Astrocyte of the spinal cord (primary cell): ENCODE data around the gene RELCH.
"Not testable (repeated sequence)": the region's sequence is repeated elsewhere in the genome, so short reads cannot be mapped to it uniquely, and the experiment has no call there.

Experiments
- DNase-seq: peaks from one replicate; pipeline ENCODE4 v3.0.0; 2011; ENCODE audit warnings: low read depth, low spot score
- H3K4me3 ChIP-seq: 2 replicates; pipeline ENCODE4 v1.5.1; 2011; ENCODE audit warnings: low read depth, mild to moderate bottlenecking, low read length, moderate library complexity
- in situ Hi-C: cut with HindIII; loops from 2 replicates; pipeline ENCODE4 v1.10.0; 2017; ENCODE audit warnings: low sequenced_read_pairs
- TF ChIP-seq, protein P1 (sequence below): IDR thresholded peaks from 2 replicates; pipeline ENCODE4 v1.5.1; 2012; ENCODE audit warnings: low read depth, mild to moderate bottlenecking, low read length, inconsistent platforms

Gene RELCH

DNA sequence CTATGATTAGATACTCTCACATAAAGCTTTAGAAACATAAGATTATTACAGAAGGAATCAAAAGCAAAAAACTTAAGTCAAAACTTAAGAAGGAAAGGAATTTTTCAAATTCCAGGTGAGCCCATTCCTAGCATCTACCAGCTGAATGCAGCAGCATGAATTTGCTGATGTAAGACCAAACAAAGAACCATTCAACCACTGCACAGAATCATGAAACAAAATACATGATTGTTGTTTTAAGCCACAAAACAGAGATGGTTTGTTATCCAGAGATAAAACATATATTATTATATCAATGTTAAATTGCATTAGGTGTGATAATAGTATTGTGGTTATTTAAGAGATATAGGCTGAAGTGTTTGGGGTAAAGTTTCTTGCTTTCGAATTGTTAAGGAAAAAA is 29.2 kb upstream of the RELCH start:
- in situ Hi-C loops = no loop called here

DNA sequence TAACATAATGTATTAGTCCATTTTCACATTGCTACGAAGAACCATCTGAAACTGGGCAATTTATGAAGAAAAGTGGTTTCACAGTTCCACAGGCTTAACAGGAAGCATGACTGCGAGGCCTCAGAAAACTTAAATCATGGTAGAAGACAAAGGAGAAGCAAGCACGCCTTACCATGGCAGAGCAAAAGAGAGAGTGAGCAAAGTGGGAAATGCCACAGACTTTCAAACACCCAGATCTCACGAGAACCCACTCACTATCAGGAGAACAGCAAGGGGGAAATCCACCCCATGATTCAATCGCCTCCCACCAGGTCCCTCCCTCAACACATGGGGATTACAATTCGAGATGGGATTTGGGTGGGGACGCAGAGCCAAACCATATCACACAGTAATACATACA is 22.7 kb upstream of the RELCH start:
- no peak overlapping the region for H3K4me3 ChIP-seq
- TF ChIP-seq, protein P1, sequence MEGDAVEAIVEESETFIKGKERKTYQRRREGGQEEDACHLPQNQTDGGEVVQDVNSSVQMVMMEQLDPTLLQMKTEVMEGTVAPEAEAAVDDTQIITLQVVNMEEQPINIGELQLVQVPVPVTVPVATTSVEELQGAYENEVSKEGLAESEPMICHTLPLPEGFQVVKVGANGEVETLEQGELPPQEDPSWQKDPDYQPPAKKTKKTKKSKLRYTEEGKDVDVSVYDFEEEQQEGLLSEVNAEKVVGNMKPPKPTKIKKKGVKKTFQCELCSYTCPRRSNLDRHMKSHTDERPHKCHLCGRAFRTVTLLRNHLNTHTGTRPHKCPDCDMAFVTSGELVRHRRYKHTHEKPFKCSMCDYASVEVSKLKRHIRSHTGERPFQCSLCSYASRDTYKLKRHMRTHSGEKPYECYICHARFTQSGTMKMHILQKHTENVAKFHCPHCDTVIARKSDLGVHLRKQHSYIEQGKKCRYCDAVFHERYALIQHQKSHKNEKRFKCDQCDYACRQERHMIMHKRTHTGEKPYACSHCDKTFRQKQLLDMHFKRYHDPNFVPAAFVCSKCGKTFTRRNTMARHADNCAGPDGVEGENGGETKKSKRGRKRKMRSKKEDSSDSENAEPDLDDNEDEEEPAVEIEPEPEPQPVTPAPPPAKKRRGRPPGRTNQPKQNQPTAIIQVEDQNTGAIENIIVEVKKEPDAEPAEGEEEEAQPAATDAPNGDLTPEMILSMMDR = no peak
- in situ Hi-C loops = no loop called here
- no peak for DNase-seq

More for the DNA sequence above, 29.2 kb upstream of the RELCH start:
- TF ChIP-seq, protein P1 = no peak
- no peak for DNase-seq
- H3K4me3 ChIP-seq = no peak overlapping the region

DNA sequence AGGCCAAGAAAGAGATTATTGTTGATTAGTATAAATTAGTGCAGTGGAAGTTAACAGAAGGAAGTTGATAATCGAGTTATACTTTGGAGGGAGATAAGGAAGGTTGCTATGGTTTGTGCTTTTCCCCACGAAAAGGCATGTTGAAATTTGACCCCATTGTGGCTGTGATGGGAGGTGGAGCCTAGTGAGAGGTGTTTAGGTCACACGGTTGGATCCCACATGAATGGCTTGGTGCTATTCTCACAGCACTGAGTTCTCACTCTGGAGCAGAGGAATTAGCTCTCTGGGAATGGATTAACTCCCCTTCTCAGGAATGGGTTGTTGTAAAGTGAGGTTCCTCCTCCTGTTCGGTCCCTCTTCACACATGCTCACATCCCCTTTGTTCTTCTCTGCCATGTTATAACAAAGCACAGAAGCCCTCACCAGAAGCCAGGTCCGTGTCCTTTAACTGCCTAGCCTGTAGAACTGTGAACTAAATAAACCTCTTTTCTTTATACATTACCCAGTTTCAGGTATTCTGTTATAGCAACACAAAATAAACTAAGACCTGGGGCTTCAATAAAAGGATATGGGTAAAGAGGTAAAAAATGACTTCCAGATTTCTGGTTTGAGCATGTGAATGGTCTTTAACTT is 22.1 kb upstream of the RELCH start:
- TF ChIP-seq, protein P1 = no peak
- in situ Hi-C loops = no loop called here
- H3K4me3 ChIP-seq = no peak overlapping the region
- DNase-seq = no peak

DNA sequence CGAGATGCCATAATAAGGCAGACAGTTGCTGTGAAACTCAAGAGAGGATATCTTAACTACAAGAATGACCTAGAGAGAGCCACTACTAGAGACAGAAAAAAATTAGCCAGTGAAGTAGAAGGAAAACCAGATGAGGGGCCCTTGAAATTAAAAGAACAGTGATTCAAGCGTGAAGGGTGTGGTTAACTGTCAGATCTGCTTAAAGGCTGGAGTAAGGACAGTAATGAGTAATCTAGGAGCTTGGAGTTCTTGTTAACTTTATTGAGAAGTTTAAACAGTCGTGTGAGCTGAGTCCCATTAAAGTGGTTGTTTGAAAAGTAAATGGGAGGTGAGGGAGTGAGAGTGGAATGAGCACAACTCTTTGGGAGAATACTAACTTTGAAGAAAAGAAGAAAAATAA is 21.5 kb upstream of the RELCH start:
- no peak for DNase-seq
- in situ Hi-C loops = no loop called here
- H3K4me3 ChIP-seq = no peak overlapping the region
- TF ChIP-seq, protein P1 = no peak

DNA sequence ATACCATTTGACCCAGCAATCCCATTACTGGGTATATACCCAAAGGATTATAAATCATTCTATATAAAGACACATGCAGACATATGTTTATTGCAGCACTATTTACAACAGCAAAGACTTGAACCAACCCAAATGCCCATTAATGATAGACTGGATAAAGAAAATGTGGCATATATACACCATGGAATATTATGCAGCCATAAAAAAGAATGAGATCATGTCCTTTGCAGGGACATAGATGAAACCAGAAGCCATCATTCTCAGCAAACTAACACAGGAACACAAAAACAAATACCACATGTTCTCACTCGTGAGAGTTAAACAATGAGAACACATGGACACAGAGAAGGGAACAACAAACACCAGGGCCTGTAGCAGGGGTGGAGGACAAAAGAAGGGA is 20.5 kb upstream of the RELCH start:
- in situ Hi-C loops, H3K4me3 ChIP-seq, DNase-seq: not testable (repeated sequence)

DNA sequence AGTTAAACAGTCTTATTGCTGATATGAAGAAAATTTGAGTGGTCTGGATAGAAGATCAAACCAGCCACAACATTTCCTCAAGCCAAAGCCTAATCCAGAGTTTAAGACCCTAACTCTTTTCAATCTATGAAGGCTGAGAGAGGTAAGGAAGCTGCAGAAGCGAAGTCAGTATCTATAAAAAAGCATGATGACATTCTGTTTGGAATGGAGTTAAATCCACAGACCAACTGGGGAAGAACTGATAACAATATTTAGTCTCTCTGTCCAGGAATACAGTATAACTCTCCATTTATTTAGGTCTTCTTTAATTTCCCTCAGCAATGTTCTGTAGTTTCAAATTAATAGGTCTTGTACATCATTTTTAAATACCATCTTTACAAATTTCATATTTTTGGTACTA is 16.2 kb upstream of the RELCH start:
- in situ Hi-C loops = no loop called here
- DNase-seq = no peak
- H3K4me3 ChIP-seq = no peak overlapping the region
- TF ChIP-seq, protein P1 = no peak

DNA sequence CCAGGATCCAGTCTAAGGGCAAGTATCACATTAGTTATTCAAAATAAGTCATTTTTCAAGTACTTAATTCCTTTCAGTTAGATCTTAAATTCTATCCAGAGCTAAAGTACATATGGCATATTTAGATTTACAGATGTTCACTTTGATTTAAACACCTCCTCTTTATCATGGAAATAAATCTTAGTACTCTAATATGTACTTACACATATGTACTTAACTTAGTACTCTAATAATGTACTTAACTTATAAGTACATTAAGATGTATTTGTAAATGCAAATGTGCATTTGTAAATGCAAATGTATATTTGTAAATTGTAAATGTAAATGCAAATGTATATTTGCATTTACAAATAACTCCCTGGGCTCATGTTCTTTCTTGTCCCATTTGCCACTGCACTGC is 14.8 kb upstream of the RELCH start:
- no peak for DNase-seq
- H3K4me3 ChIP-seq = no peak overlapping the region
- TF ChIP-seq, protein P1 = no peak
- in situ Hi-C loops = no loop called here
